PC-3 (cell line): ENCODE measurements around the gene OTUD3. TPM values are rescaled to one million over a fixed set of nuclear protein-coding genes. Genes with fewer than 3 reads are reported as not detected.

Experiments used
- ATAC-seq: fragments of 200-7000 bp; cut with Tn5 transposase; 2 replicates; pipeline ENCODE4 v1.9.1; 2020; ENCODE audit warnings: mild to moderate bottlenecking, moderate library complexity
- BruUV-seq: library from RNA; stranded (reverse); fragments of 400-500 nt; replicated peaks from 2 replicates; lab custom pipeline; 2021; lab: Mats Ljungman, UMichigan
- CTCF ChIA-PET: fragments of 300-600 bp; sonication (Branson Sonifier 250); formaldehyde crosslinking; loops from one replicate; lab custom pipeline; 2022; ENCODE audit warnings: antibody characterized with exemption; lab: Charles Lee
- POLR2A ChIA-PET: fragments of 300-600 bp; sonication (Branson Sonifier 250); formaldehyde crosslinking; loops from one replicate; lab custom pipeline; 2022; ENCODE audit warnings: antibody characterized with exemption; ENCODE audit not compliant: unreplicated experiment; lab: Charles Lee
- DNase-seq: peaks from one replicate; pipeline ENCODE4 v3.0.0-alpha.2; 2015
- H2AFZ ChIP-seq: fragments of 300-600 bp; sonication (generic); 2 replicates; pipeline ENCODE4 v1.6.0; 2016; ENCODE audit warnings: antibody characterized with exemption, low read length
- H3F3A ChIP-seq: fragments of 300-600 bp; sonication (generic); one replicate; pipeline ENCODE4 v1.6.0; 2017; ENCODE audit warnings: antibody characterized with exemption, low read length, control low read depth, mild to moderate bottlenecking; ENCODE audit not compliant: unreplicated experiment
- H3K27ac ChIP-seq: fragments of 300-600 bp; sonication (generic); 2 replicates; pipeline ENCODE4 v1.5.1; 2016; ENCODE audit warnings: mild to moderate bottlenecking, low read length
- H3K27me3 ChIP-seq: fragments of 300-600 bp; sonication (generic); 2 replicates; pipeline ENCODE4 v1.6.1; 2016; ENCODE audit warnings: low read length, mixed read lengths
- H3K36me3 ChIP-seq: fragments of 300-600 bp; sonication (generic); 2 replicates; pipeline ENCODE4 v1.6.1; 2016; ENCODE audit warnings: low read depth, mixed run types, low read length, mixed read lengths
- H3K4me1 ChIP-seq: fragments of 300-600 bp; sonication (generic); 2 replicates; pipeline ENCODE4 v1.5.1; 2016; ENCODE audit warnings: low read length; ENCODE audit not compliant: insufficient read depth
- H3K4me2 ChIP-seq: fragments of 300-600 bp; sonication (generic); 2 replicates; pipeline ENCODE4 v1.6.0; 2016; ENCODE audit warnings: low read length
- H3K4me3 ChIP-seq: fragments of 300-600 bp; sonication (generic); 2 replicates; pipeline ENCODE4 v1.5.1; 2016; ENCODE audit warnings: mild to moderate bottlenecking, low read length, mixed read lengths
- H3K79me2 ChIP-seq: fragments of 300-600 bp; sonication (generic); 2 replicates; pipeline ENCODE4 v1.6.1; 2017; ENCODE audit warnings: low read length, mixed read lengths
- H3K9ac ChIP-seq: fragments of 300-600 bp; sonication (generic); 2 replicates; pipeline ENCODE4 v1.6.0; 2016; ENCODE audit warnings: mild to moderate bottlenecking, low read length
- H3K9me2 ChIP-seq: fragments of 300-600 bp; sonication (generic); replicated peaks from 2 replicates; pipeline ENCODE4 v1.6.1; 2016; ENCODE audit warnings: mixed run types, low read length, mixed read lengths
- H3K9me3 ChIP-seq: fragments of 300-600 bp; sonication (generic); 2 replicates; pipeline ENCODE4 v1.6.1; 2016; ENCODE audit warnings: low read length, mixed read lengths
- H4K20me1 ChIP-seq: fragments of 300-600 bp; sonication (generic); 2 replicates; pipeline ENCODE4 v1.6.1; 2016; ENCODE audit warnings: low read length, mixed read lengths
- CTCF ChIP-seq: fragments of 300-600 bp; sonication (generic); conservative IDR thresholded peaks from 2 replicates; pipeline ENCODE4 v1.5.1; 2017; ENCODE audit warnings: antibody characterized with exemption, low read depth, mild to moderate bottlenecking, low read length
- EZH2 ChIP-seq: fragments of 300-600 bp; sonication (generic); IDR thresholded peaks from one replicate; pipeline ENCODE4 v1.6.1; 2017; ENCODE audit warnings: antibody characterized with exemption, mild to moderate bottlenecking, low read length; ENCODE audit not compliant: unreplicated experiment
- EZH2phosphoT487 ChIP-seq: fragments of 300-600 bp; sonication (generic); IDR thresholded peaks from 2 replicates; pipeline ENCODE4 v1.6.1; 2018; ENCODE audit warnings: mild to moderate bottlenecking, antibody characterized with exemption, low read length, borderline replicate concordance
- intact Hi-C: fragments of 100-400 bp; cut with micrococcal nuclease; formaldehyde crosslinking; loops from 2 replicates; pipeline ENCODE4 v1.9.0; 2023
- total RNA-seq: library from RNA; depleted of rRNA; stranded (reverse); fragments of >200 nt; gene quantifications from 2 replicates; pipeline ENCODE4 v1.2.3, GENCODE V29; 2014

Gene OTUD3
- total RNA-seq, 1 experiment from 2014 or later, result 9.9 TPM

- intact Hi-C loops, result no loop called here
- CTCF ChIA-PET, result no interaction called here
These were observed 64.1 kb downstream of the OTUD3 start for GRCh38 chr1:19946331-19946751.

GRCh38 chr1:19946971-19947370 lies 64.8 kb downstream of the OTUD3 start:
- POLR2A ChIA-PET, result no interaction called here
- no peak for ATAC-seq
- H4K20me1 ChIP-seq, result no peaks in the 10 kb centered on the region
- no peak overlapping the region for H2AFZ ChIP-seq
- H3F3A ChIP-seq, result no peaks in the 10 kb centered on the region
- no TSS peak for BruUV-seq
- H3K4me2 ChIP-seq, result no peak overlapping the region
- no peaks in the 10 kb centered on the region for H3K27me3 ChIP-seq
- H3K4me1 ChIP-seq, result peaks cover 6% of the 10 kb centered on the region; the same call in 1 of the 2 replicates
- no peak overlapping the region for H3K4me3 ChIP-seq
- no peaks in the 10 kb centered on the region for H3K9me2 ChIP-seq
- H3K9ac ChIP-seq, result no peak overlapping the region
- DNase-seq, result no peak
- intact Hi-C loops, result no loop called here
- TF ChIP-seq CTCF (no peak), EZH2 (no peak), EZH2phosphoT487 (no peak)
- H3K36me3 ChIP-seq, result no peaks in the 10 kb centered on the region
- no peaks in the 10 kb centered on the region for H3K9me3 ChIP-seq
- no peak overlapping the region for H3K27ac ChIP-seq
- CTCF ChIA-PET, result no interaction called here
- no peaks in the 10 kb centered on the region for H3K79me2 ChIP-seq

More at GRCh38 chr1:19946331-19946751, 64.1 kb downstream of the OTUD3 start:
- H3K27ac ChIP-seq, result no peak overlapping the region
- TF ChIP-seq CTCF (no peak), EZH2 (no peak), EZH2phosphoT487 (no peak)
- H3K4me2 ChIP-seq, result no peak overlapping the region
- no peaks in the 10 kb centered on the region for H3K9me2 ChIP-seq
- DNase-seq (no peak), ATAC-seq (no peak)
- H3K36me3 ChIP-seq, result no peaks in the 10 kb centered on the region
- no peaks in the 10 kb centered on the region for H3K9me3 ChIP-seq
- no peak overlapping the region for H3K4me3 ChIP-seq
- BruUV-seq, result no TSS peak
- H3K27me3 ChIP-seq, result no peaks in the 10 kb centered on the region
- POLR2A ChIA-PET, result no interaction called here
- no peaks in the 10 kb centered on the region for H3K79me2 ChIP-seq
- H3F3A ChIP-seq, result no peaks in the 10 kb centered on the region
- peaks cover 6% of the 10 kb centered on the region; the same call in 1 of the 2 replicates for H3K4me1 ChIP-seq
- no peak overlapping the region for H2AFZ ChIP-seq
- no peaks in the 10 kb centered on the region for H4K20me1 ChIP-seq
- no peak overlapping the region for H3K9ac ChIP-seq

DNA sequence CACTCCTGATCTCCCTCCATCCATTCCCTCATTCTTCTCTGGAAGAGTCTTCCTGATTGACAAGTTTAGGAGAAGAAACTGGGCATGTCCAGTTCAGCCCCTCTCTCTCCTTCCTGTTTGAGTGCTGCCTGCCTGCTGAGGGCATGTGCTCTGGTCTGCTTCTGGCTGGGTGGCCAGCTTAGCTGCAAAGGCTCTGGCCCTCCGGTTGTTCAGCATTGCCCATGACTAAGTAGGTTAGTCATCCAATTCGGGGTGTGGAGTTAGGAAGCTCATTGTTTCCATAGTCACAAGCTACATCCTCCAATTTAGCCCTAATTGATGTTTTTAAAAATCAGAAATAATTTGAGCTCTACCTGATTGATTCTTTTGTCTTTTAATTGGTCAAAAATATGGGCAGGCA lies 66.8 kb downstream of the OTUD3 start:
- ATAC-seq, result peak; percentile 100
- ChIA-PET POLR2A (no interaction called here), CTCF (no interaction called here)
- no peaks in the 10 kb centered on the region for H3K36me3 ChIP-seq
- TF ChIP-seq EZH2phosphoT487 (no peak), CTCF (no peak), EZH2 (no peak)
- DNase-seq, result peak; percentile 90
- no peak overlapping the region for H3K27ac ChIP-seq
- H3K4me3 ChIP-seq, result no peak overlapping the region
- H3K9me2 ChIP-seq, result no peaks in the 10 kb centered on the region
- H3K9ac ChIP-seq, result no peak overlapping the region
- intact Hi-C loops, result no loop called here
- peaks cover 6% of the 10 kb centered on the region; the same call in 1 of the 2 replicates for H3K4me1 ChIP-seq
- H2AFZ ChIP-seq, result no peak overlapping the region
- no peaks in the 10 kb centered on the region for H4K20me1 ChIP-seq
- no peaks in the 10 kb centered on the region for H3F3A ChIP-seq
- H3K9me3 ChIP-seq, result peaks cover 5% of the 10 kb centered on the region; the same call in 1 of the 2 replicates
- H3K79me2 ChIP-seq, result no peaks in the 10 kb centered on the region
- no peak overlapping the region for H3K4me2 ChIP-seq
- H3K27me3 ChIP-seq, result no peaks in the 10 kb centered on the region
- no TSS peak for BruUV-seq
